ENCODE results near the gene RBAK. TPM values are rescaled to one million over a fixed set of nuclear protein-coding genes. Genes with fewer than 3 reads are reported as not detected.
"Not testable (repeated sequence)": the region's sequence is repeated elsewhere in the genome, so short reads cannot be mapped to it uniquely, and the experiment has no call there.

The RBAK gene
- polyA plus RNA-seq, 3 donors = 0.74 to 3.3 (median 1.8) TPM

GRCh38 chr7:5043661-5044060, 2.0 kb upstream of the RBAK start:
- no peak for DNase-seq
- H3K4me1 Mint-ChIP-seq = peaks cover 15% of the 10 kb centered on the region
- no peak overlapping the region for H3K9ac ChIP-seq (ENCODE audit: insufficient read depth, low read length, poor library complexity, severe bottlenecking)
- H3K9me3 Mint-ChIP-seq = peaks cover 0 to 15% (median 5%) of the 10 kb centered on the region in 7 donors
- intact Hi-C loops (cut with micrococcal nuclease) = no loop called here
- no peak overlapping the region for H3K27ac Mint-ChIP-seq
- no peak overlapping the region for H3K4me3 Mint-ChIP-seq
- no peaks in the 10 kb centered on the region for H3K9me3 ChIP-seq (replicated peaks in 1 of 2; ENCODE audit: control insufficient read depth in 1 of 2, insufficient read depth in 1 of 2, low read length in 2 of 2)
- H3K36me3 ChIP-seq (replicated peaks in 1 of 2; ENCODE audit: control insufficient read depth in 1 of 2, insufficient read depth in 2 of 2, low read length in 2 of 2) = peaks cover 0 to 5% of the 10 kb centered on the region in 2 donors
- no peak overlapping the region for H3K4me2 ChIP-seq (replicated peaks; ENCODE audit: extremely low read depth, low read length, poor library complexity, severe bottlenecking)
- H3K36me3 Mint-ChIP-seq = peaks cover 10 to 12% of the 10 kb centered on the region in 2 donors
- no peaks in the 10 kb centered on the region for H4K20me1 ChIP-seq (ENCODE audit: insufficient read depth, low read length)
- no peak overlapping the region for H2AFZ ChIP-seq (ENCODE audit: insufficient read depth, low read depth, low read length, poor library complexity, severe bottlenecking)
- H3K4me1 ChIP-seq (ENCODE audit: control insufficient read depth in 1 of 2, insufficient read depth in 2 of 2, low read length in 2 of 2) = peaks cover 8 to 18% of the 10 kb centered on the region in 2 donors
- no peak for TF ChIP-seq CTCF (IDR thresholded peaks at IDR 0.05)
- no peak overlapping the region for H3K4me3 ChIP-seq (replicated peaks in 1 of 3; ENCODE audit: low read depth in 2 of 3, low read length in 3 of 3)
- peaks cover 5 to 9% (median 7%) of the 10 kb centered on the region in 3 donors for H3K27me3 Mint-ChIP-seq (ENCODE audit: low read depth in 3 of 3)
- peaks cover 14% of the 10 kb centered on the region for H3K79me2 ChIP-seq (ENCODE audit: insufficient read depth, low read length)
- H3K27me3 ChIP-seq (ENCODE audit: control insufficient read depth in 2 of 2, insufficient read depth in 2 of 2, low read length in 2 of 2) = no peaks in the 10 kb centered on the region
- no peak overlapping the region for H3K27ac ChIP-seq (ENCODE audit: low read depth in 1 of 2, low read length in 2 of 2)
- WGBS (ENCODE audit: insufficient coverage) = no CpG with 5 or more reads among the region's 2 CpGs

- Histone ChIP-seq H3K4me3 (replicated peaks in 1 of 3; ENCODE audit: low read depth in 2 of 3, low read length in 3 of 3) (peak overlapping the region; percentile 55 to 84 (median 77)), H3K27ac (ENCODE audit: low read depth in 1 of 2, low read length in 2 of 2) (peak overlapping the region; percentile 35 to 81), H3K9ac (ENCODE audit: insufficient read depth, low read length, poor library complexity, severe bottlenecking) (peak overlapping the region; percentile 90), H3K79me2 (ENCODE audit: insufficient read depth, low read length) (peaks cover 20% of the 10 kb centered on the region), H3K4me2 (replicated peaks; ENCODE audit: extremely low read depth, low read length, poor library complexity, severe bottlenecking) (peak overlapping the region; percentile 75), H3K36me3 (replicated peaks in 1 of 2; ENCODE audit: control insufficient read depth in 1 of 2, insufficient read depth in 2 of 2, low read length in 2 of 2) (peaks cover 6 to 29% of the 10 kb centered on the region in 2 donors), H3K4me1 (ENCODE audit: control insufficient read depth in 1 of 2, insufficient read depth in 2 of 2, low read length in 2 of 2) (peaks cover 8 to 18% of the 10 kb centered on the region in 2 donors), H2AFZ (ENCODE audit: insufficient read depth, low read depth, low read length, poor library complexity, severe bottlenecking) (peak overlapping the region; percentile 94)
- H3K27ac Mint-ChIP-seq = peak overlapping the region; percentile 74 to 91 (median 78)
- DNase-seq; H3K27me3 ChIP-seq (ENCODE audit: control insufficient read depth in 2 of 2, insufficient read depth in 2 of 2, low read length in 2 of 2); H3K27me3 Mint-ChIP-seq (ENCODE audit: low read depth in 3 of 3); H4K20me1 ChIP-seq (ENCODE audit: insufficient read depth, low read length); intact Hi-C loops (cut with micrococcal nuclease); H3K9me3 ChIP-seq (replicated peaks in 1 of 2; ENCODE audit: control insufficient read depth in 1 of 2, insufficient read depth in 1 of 2, low read length in 2 of 2): not testable (repeated sequence)
- H3K4me1 Mint-ChIP-seq = peaks cover 19% of the 10 kb centered on the region
- 0% methylated on average over 7 of the region's 20 CpGs for WGBS (ENCODE audit: insufficient coverage)
- H3K36me3 Mint-ChIP-seq = peaks cover 30 to 34% of the 10 kb centered on the region in 2 donors
- peak overlapping the region; percentile 92 to 95 for H3K4me3 Mint-ChIP-seq
- H3K9me3 Mint-ChIP-seq = peaks cover 0 to 24% (median 15%) of the 10 kb centered on the region in 7 donors
These were observed 705 bp downstream of the RBAK start for GRCh38 chr7:5046397-5046732.

- intact Hi-C loops (cut with micrococcal nuclease) = not testable (repeated sequence)
- H3K9me3 Mint-ChIP-seq = peaks cover 5 to 31% (median 20%) of the 10 kb centered on the region in 7 donors
These were observed 1.5 kb downstream of the RBAK start for GRCh38 chr7:5047127-5047526.

More at GRCh38 chr7:5047127-5047526, 1.5 kb downstream of the RBAK start:
- H3K27ac Mint-ChIP-seq; H3K9ac ChIP-seq (ENCODE audit: insufficient read depth, low read length, poor library complexity, severe bottlenecking); H3K27me3 Mint-ChIP-seq (ENCODE audit: low read depth in 3 of 3); H3K4me2 ChIP-seq (replicated peaks; ENCODE audit: extremely low read depth, low read length, poor library complexity, severe bottlenecking); H3K4me3 ChIP-seq (replicated peaks in 1 of 3; ENCODE audit: low read depth in 2 of 3, low read length in 3 of 3); H2AFZ ChIP-seq (ENCODE audit: insufficient read depth, low read depth, low read length, poor library complexity, severe bottlenecking); H3K27ac ChIP-seq (ENCODE audit: low read depth in 1 of 2, low read length in 2 of 2); H3K27me3 ChIP-seq (ENCODE audit: control insufficient read depth in 2 of 2, insufficient read depth in 2 of 2, low read length in 2 of 2); H4K20me1 ChIP-seq (ENCODE audit: insufficient read depth, low read length); DNase-seq: not testable (repeated sequence)
- Mint-ChIP-seq H3K4me1 (peaks cover 19% of the 10 kb centered on the region), H3K4me3 (peak overlapping the region in 1 of 2 donors; percentile 31), H3K36me3 (peaks cover 37 to 42% of the 10 kb centered on the region in 2 donors)
- Histone ChIP-seq H3K9me3 (replicated peaks in 1 of 2; ENCODE audit: control insufficient read depth in 1 of 2, insufficient read depth in 1 of 2, low read length in 2 of 2) (peaks cover 6 to 16% of the 10 kb centered on the region in 2 donors), H3K79me2 (ENCODE audit: insufficient read depth, low read length) (peaks cover 24% of the 10 kb centered on the region), H3K36me3 (replicated peaks in 1 of 2; ENCODE audit: control insufficient read depth in 1 of 2, insufficient read depth in 2 of 2, low read length in 2 of 2) (peaks cover 6 to 37% of the 10 kb centered on the region in 2 donors), H3K4me1 (ENCODE audit: control insufficient read depth in 1 of 2, insufficient read depth in 2 of 2, low read length in 2 of 2) (peaks cover 8 to 18% of the 10 kb centered on the region in 2 donors)
- no CpG with 5 or more reads among the region's 2 CpGs for WGBS (ENCODE audit: insufficient coverage)
